ENCODE measurements around the gene ATAD2B.

Gene ATAD2B

DNA sequence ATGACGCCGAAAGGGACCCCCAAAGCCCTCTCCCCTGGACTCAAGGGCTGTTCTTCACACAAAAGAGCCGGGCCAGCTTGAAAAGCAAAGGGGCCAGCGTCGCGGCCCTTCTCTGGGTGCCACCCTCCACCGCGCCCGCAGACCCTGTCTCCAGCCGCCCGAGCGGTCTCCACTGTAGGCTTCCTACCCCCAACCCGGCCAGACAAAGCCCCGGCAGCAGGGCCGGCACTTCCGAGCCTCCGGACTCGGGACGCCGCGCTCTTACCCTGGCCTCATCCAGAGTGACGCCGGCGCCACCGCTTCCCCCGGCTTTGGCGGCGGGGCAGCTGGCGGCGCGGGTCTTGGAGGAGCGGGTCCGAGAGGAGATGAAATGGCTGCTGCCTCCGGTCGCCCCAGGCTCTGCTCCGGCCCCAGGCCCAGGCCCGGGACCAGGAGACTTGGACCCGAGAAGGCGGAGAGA, 603 bp downstream of the ATAD2B start:
- peaks cover 40% of the 10 kb centered on the region; the same call in 1 of the 2 replicates for H3K79me2 ChIP-seq (ENCODE audit: low read length)
- TF ChIP-seq EZH2 (optimal IDR thresholded peaks at IDR 0.05; ENCODE audit: low read depth, low read length), result no peak
- TF ChIP-seq, protein P1, sequence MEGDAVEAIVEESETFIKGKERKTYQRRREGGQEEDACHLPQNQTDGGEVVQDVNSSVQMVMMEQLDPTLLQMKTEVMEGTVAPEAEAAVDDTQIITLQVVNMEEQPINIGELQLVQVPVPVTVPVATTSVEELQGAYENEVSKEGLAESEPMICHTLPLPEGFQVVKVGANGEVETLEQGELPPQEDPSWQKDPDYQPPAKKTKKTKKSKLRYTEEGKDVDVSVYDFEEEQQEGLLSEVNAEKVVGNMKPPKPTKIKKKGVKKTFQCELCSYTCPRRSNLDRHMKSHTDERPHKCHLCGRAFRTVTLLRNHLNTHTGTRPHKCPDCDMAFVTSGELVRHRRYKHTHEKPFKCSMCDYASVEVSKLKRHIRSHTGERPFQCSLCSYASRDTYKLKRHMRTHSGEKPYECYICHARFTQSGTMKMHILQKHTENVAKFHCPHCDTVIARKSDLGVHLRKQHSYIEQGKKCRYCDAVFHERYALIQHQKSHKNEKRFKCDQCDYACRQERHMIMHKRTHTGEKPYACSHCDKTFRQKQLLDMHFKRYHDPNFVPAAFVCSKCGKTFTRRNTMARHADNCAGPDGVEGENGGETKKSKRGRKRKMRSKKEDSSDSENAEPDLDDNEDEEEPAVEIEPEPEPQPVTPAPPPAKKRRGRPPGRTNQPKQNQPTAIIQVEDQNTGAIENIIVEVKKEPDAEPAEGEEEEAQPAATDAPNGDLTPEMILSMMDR (IDR thresholded peaks at IDR 0.05; ENCODE audit: low read length), result no peak
- no peak for TF ChIP-seq EZH2phosphoT487 (IDR thresholded peaks at IDR 0.05; ENCODE audit: low read length)
- H3K27ac ChIP-seq (ENCODE audit: low read length), result peak overlapping the region; percentile 97
- peak overlapping the region; percentile 79 for H3K4me3 ChIP-seq (ENCODE audit: low read length)
- H3K9me3 ChIP-seq (replicated peaks; ENCODE audit: insufficient read depth, low read length), result no peaks in the 10 kb centered on the region
- H3K27me3 ChIP-seq (replicated peaks; ENCODE audit: insufficient read depth, low read length), result peaks cover 10% of the 10 kb centered on the region
- peaks cover 21% of the 10 kb centered on the region for H3K4me1 ChIP-seq (ENCODE audit: low read length)
- H3K9me2 ChIP-seq (replicated peaks; ENCODE audit: insufficient read depth, low read length), result no peaks in the 10 kb centered on the region
- peak; percentile 40 for DNase-seq
- no peaks in the 10 kb centered on the region for H3K36me3 ChIP-seq (replicated peaks; ENCODE audit: insufficient read depth, low read length)
- no peaks in the 10 kb centered on the region for H4K20me1 ChIP-seq (ENCODE audit: insufficient read depth, low read length)
- peak overlapping the region; percentile 93 for H3K9ac ChIP-seq (ENCODE audit: low read length)
- peak overlapping the region; percentile 77 for H2AFZ ChIP-seq (ENCODE audit: low read length)
- peak overlapping the region; percentile 83 for H3K4me2 ChIP-seq (ENCODE audit: low read depth, low read length)
- peaks cover 31% of the 10 kb centered on the region for H3F3A ChIP-seq (ENCODE audit: insufficient read depth, low read length)

DNA sequence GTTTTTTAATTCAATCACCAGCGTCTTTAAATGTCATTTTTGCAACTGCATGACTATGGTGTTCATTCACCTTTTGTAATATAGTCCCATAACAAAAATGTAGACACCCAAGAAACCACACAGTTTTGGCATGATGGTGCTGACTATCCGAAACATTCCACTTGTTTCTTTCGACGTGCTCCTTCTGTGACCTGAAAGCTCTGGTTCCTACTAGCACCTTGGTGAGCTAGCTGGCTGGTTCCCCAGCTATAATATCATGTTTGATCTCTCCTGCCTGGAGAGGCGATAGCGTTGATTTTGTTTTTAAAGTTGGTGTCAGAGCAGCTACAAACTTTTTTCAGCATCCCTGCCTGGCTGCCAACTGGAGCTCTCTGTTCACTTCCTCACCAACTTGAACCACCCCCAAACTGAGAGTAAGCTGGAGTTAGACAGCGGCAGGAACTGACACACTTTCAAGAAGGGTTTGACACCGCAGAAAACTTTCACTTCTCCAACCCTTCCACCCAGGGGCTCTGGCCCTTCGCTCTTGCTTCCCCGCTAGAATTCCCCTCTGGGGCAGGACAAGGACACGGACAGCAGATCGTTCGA, 1.1 kb downstream of the ATAD2B start:
- no peaks in the 10 kb centered on the region for H3K9me2 ChIP-seq (replicated peaks; ENCODE audit: insufficient read depth, low read length)
- H3K4me3 ChIP-seq (ENCODE audit: low read length), result peak overlapping the region; percentile 79
- peaks cover 10% of the 10 kb centered on the region for H3K27me3 ChIP-seq (replicated peaks; ENCODE audit: insufficient read depth, low read length)
- TF ChIP-seq EZH2 (optimal IDR thresholded peaks at IDR 0.05; ENCODE audit: low read depth, low read length), result no peak
- no peak for TF ChIP-seq EZH2phosphoT487 (IDR thresholded peaks at IDR 0.05; ENCODE audit: low read length)
- TF ChIP-seq, protein P1 (IDR thresholded peaks at IDR 0.05; ENCODE audit: low read length), result no peak
- H3K9me3 ChIP-seq (replicated peaks; ENCODE audit: insufficient read depth, low read length), result no peaks in the 10 kb centered on the region
- peak overlapping the region; percentile 77 for H2AFZ ChIP-seq (ENCODE audit: low read length)
- peak; percentile 88 for DNase-seq
- H3K79me2 ChIP-seq (ENCODE audit: low read length), result peaks cover 41% of the 10 kb centered on the region; the same call in 1 of the 2 replicates
- peak overlapping the region; percentile 97; the same call in 1 of the 2 replicates for H3K27ac ChIP-seq (ENCODE audit: low read length)
- no peaks in the 10 kb centered on the region for H3K36me3 ChIP-seq (replicated peaks; ENCODE audit: insufficient read depth, low read length)
- peaks cover 31% of the 10 kb centered on the region for H3F3A ChIP-seq (ENCODE audit: insufficient read depth, low read length)
- H4K20me1 ChIP-seq (ENCODE audit: insufficient read depth, low read length), result no peaks in the 10 kb centered on the region
- H3K4me2 ChIP-seq (ENCODE audit: low read depth, low read length), result peak overlapping the region; percentile 83
- peaks cover 21% of the 10 kb centered on the region for H3K4me1 ChIP-seq (ENCODE audit: low read length)
- peak overlapping the region; percentile 93 for H3K9ac ChIP-seq (ENCODE audit: low read length)

DNA sequence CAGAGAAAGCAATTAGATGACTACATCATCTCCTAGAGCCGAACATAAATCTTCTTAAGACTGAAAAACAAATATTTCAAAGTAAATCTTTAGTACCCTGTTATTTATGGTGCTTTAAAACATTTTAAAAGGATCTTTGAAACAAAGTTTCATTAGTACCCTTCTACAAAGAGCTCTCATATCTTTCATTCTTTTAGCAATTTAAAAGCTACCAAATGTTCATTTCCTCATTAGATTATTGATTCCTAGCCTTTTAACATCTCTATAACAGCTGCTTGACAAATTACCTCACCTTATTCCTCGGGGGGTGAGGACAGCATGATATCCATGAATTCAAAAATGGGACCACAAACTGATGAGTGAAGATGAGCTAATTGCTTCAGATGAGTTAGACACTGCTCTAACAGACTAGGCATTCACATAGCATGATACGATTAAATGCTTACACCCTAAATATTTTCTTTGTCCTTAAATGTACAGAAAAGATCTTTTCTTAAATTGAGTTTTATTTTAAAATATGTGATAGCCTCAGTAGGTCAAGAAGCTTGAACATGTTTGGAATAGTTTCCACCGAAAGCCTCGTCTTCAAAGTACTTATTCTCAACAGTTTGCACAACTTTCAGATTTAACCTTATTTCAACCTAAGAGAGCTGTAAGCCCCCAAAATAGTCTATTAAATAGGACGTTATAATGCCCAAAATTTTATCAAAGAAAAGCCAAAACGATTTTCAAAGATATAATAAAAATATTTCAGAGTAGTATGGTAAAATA, 2.1 kb downstream of the ATAD2B start:
- Histone ChIP-seq H3K36me3 (replicated peaks; ENCODE audit: insufficient read depth, low read length) (no peaks in the 10 kb centered on the region), H4K20me1 (ENCODE audit: insufficient read depth, low read length) (no peaks in the 10 kb centered on the region), H3K4me1 (ENCODE audit: low read length) (peaks cover 21% of the 10 kb centered on the region), H3K9ac (ENCODE audit: low read length) (no peak overlapping the region), H3K27me3 (replicated peaks; ENCODE audit: insufficient read depth, low read length) (peaks cover 10% of the 10 kb centered on the region), H3K9me3 (replicated peaks; ENCODE audit: insufficient read depth, low read length) (no peaks in the 10 kb centered on the region), H3K27ac (ENCODE audit: low read length) (no peak overlapping the region), H3F3A (ENCODE audit: insufficient read depth, low read length) (peaks cover 31% of the 10 kb centered on the region), H3K4me2 (ENCODE audit: low read depth, low read length) (peak overlapping the region; percentile 83), H3K9me2 (replicated peaks; ENCODE audit: insufficient read depth, low read length) (no peaks in the 10 kb centered on the region), H3K4me3 (ENCODE audit: low read length) (peak overlapping the region; percentile 79), H3K79me2 (ENCODE audit: low read length) (peaks cover 48% of the 10 kb centered on the region; the same call in 1 of the 2 replicates), H2AFZ (ENCODE audit: low read length) (no peak overlapping the region)
- DNase-seq, result no peak
- TF ChIP-seq, protein P1 (IDR thresholded peaks at IDR 0.05; ENCODE audit: low read length), result no peak
- TF ChIP-seq EZH2phosphoT487 (IDR thresholded peaks at IDR 0.05; ENCODE audit: low read length), result no peak
- no peak for TF ChIP-seq EZH2 (optimal IDR thresholded peaks at IDR 0.05; ENCODE audit: low read depth, low read length)
